Activated naive CD4-positive, alpha-beta T cell treated with Interleukin-2 at 50 U/mL for 16 hours (primary cell): ENCODE results near the gene CYBA.

Experiments
- DNase-seq: peaks from one replicate; pipeline ENCODE4 v3.0.0-alpha.2; 2020

The CYBA gene

DNA sequence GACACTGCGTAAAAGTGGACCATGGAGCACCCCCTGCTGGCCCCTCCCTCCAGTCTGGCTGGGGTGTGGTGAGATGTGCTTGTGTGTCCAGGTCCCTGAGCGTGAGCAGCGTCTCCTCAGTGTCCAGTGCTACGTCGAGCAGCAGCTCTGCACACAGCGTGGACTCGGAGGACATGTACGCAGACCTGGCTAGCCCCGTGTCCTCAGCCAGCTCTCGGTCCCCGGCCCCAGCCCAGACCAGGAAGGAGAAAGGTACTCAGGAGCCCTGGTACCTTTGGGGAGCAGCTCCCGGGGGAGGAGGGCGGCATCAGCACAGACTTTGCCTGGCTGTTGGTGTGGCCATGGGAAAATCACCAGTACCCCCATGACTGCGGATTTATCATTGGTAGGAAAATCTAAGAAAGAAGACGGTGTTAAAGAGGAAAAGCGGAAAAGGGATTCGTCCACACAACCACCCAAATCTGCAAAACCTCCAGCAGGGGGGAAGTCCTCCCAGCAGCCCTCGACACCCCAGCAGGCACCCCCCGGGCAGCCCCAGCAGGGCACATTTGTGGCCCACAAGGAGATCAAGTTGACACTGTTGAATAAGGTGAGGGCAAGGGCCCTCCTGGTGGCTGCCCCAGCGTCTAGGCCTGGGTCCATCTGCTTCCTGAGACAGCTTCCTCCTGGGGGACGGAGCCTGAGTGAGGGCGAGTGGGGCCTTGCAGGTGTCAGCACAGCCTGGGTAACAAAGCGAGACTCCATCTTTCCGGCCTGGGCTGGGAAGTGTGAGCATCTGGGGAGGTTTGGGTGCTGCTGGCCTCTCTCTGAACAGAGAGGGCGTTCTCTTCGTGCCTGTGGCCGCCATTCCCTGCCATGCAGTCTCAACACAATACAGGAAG lies 23.1 kb downstream of the CYBA start:
- no peak for DNase-seq

DNA sequence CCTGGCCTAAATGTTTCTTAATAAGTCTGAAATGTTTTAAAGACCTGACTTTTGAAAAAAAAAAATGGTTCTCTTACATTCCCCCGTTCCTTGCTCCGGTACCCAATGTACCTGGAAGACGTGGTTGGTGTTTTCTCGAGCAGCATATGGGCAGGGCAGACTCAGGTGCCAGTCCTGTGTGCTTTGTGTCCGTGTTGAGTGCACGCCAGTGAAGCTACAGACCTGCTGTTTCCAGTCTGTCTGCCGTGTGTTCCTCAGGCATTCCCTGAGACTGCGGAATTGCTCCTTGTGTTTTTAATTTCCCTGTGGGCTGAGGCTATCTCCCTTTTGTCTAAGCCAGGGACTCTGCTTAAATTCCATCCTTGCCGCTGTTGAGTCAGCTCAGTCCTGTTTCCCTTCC lies 24.2 kb downstream of the CYBA start:
- DNase-seq: no peak

DNA sequence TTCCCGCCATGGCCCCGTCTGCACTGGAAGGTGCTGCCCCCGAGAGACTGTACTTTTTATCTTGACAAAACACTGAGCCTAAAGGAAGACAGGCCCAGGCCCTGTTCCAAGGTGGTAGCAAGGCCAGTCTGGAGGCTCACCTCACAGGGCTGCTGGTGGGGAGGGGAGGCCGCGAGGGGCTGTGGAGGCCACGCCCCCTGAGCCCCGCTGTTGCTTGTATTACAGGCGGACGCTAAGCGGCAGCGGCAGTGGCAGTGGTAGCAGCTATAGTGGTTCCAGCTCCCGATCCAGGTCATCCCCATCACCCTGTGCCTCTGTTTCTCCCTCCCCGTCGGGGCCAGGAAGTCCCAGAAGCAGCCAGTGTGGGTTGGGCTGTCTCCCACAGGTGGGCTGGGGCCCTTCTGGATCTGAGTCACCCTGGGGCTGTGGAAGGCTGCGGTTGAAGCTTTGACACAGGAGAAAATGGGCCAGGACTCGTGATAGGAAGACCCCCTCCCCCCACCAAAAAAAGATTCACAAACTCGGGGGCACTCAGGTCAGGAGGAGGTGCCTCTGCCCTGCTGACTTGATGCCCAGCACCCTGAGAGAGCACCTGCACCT lies 25.8 kb downstream of the CYBA start:
- DNase-seq: peak; percentile 32

DNA sequence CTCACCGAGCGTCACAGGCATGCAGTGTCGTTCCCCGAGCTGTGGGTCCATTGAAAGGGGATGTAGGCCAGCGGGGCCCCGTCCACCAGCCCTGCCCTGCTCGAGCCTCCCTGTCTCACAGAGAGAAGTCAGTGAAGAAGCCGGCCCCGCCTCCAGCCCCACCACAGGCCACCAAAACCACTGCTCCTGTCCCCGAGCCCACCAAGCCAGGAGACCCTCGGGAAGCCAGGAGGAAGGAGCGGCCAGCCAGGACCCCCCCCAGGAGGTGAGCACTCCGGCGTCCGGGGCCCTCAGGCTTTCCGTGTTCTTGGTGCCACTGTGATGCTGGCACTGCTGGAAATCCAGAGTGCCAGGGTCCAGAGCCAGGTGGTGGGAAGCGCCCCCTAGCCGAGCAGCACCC lies 26.4 kb downstream of the CYBA start:
- DNase-seq: no peak

DNA sequence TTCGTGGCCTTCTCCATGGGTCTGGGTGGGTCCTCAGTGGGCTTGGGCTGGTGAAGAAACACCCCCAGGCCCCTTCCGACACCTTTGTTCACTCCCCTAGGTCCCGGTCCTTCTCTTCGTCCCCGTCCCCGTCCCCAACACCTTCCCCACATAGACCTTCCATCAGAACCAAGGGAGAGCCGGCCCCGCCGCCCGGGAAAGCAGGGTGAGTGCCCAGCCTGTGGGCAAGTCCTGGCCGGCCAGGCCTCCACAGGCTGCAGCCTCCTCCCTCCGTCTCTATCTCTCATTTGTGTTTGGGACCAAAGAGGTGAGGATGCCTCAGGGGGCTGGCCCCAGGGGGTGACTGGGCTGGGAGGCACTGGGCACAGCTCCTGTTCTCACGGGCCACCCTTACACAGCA lies 27.0 kb downstream of the CYBA start:
- no peak for DNase-seq

DNA sequence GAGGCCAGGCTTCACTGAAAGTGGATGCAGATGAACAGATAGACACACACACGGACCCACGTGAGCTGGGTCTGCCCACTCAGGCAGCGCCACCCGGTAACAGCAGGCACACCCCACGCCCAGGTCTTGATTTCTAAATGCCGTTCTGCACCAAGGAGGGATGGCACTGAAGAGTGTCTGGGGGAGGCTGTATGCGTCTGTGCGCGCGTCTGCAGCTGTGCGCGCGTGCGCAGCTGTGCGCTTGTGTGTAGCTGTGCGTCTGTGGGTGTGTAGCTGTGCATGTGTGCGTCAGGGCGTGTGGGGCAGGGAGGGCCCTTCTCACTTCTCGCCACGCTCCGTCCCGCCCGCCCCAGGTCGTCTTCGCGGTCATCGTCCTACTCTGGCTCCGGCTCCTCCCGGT lies 28.0 kb downstream of the CYBA start:
- no peak for DNase-seq

DNA sequence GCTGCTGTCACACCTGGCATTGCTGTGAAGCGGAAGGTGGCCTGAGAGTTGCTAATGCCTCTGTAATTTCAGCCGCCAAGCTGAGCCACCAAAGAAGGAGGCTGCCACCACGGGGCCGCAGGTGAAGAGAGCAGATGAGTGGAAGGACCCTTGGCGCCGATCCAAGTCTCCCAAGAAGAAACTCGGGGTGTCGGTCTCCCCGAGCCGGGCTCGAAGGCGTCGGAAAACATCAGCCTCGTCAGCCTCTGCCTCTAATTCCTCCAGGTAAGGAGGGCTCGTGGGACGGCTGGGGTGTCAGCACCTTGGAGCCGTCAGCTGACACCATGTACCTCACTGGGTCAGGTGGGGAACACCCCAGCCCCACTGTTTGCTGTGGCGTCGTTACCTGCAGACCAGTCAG lies 28.7 kb downstream of the CYBA start:
- no peak for DNase-seq

DNA sequence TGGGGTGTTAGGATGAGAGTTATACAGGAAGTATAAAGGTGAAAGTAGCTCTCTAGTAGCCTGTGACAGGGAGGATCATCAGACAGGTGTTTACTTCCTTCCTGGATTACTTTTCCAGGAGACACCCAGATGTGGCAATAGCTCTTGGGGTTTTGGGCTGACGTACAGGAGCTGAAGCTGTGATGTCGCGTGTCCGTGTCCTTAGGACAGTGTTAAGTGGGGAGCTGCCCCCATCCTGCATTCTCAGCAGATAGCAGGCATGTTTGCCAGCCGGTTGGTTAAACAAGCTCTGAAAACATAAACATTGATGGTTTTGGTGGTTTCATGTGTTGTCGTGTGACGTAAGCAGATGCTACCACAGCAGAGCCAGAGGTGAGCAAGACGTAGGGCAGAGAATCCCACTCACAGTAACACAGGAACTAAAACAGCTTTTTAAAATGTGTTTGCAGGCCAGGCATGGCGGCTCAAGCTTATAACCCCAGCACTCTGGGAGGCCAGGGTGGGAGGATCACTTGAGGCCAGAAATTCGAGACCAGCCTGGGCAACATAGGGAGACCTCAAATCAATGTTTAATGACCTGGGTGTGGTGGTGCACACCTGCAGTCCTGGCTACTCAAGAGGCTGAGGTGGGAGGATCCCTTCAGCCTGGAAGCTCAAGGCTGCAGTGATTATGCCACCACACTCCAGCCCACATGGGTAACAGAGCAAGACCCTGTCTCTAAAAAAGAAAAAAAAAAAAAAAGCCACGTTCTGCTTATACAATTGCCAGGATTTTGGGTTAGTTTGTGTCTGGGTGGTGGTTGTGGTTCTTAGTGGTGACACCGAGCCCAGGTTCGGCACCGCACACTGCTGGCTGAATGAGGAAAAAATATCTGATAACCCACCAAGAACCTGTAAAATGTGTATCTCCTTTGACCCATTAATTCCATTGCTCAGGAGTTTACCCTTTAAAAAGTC lies 30.7 kb downstream of the CYBA start:
- DNase-seq: peak; percentile 64

DNA sequence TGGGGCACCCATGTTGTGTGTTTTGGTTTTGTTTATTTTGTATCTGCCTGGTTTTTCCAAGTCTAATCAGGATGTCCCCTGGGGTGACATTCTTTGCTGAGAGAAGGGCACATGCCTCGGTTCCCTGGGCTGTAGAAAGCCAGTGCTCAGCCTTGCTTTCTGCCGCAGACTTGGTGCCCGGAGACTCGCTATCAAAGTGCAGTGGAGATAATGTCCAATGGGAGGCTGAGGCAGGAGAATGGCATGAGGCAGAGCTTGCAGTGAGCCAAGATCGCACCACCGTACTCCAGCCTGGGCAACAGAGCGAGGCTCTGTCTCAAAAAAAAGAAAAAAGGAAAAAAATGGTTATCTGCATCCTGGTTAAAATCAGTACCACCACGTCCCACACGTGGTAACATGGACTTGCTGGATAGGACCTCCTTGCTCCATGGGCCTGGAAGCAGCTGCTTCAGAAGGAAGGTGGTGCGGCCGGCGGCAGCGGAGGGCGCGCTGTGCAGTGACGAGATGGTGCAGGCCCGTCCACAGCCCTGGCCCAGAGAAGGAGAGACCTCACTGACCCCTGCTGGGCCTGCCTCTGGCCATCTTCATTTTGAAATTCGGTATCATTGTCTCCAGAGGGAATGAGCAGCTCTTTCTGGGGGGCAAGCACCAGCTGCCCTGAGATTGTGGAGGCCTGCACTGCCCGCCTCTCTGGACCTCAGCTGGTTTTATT lies 31.7 kb downstream of the CYBA start:
- no peak for DNase-seq

DNA sequence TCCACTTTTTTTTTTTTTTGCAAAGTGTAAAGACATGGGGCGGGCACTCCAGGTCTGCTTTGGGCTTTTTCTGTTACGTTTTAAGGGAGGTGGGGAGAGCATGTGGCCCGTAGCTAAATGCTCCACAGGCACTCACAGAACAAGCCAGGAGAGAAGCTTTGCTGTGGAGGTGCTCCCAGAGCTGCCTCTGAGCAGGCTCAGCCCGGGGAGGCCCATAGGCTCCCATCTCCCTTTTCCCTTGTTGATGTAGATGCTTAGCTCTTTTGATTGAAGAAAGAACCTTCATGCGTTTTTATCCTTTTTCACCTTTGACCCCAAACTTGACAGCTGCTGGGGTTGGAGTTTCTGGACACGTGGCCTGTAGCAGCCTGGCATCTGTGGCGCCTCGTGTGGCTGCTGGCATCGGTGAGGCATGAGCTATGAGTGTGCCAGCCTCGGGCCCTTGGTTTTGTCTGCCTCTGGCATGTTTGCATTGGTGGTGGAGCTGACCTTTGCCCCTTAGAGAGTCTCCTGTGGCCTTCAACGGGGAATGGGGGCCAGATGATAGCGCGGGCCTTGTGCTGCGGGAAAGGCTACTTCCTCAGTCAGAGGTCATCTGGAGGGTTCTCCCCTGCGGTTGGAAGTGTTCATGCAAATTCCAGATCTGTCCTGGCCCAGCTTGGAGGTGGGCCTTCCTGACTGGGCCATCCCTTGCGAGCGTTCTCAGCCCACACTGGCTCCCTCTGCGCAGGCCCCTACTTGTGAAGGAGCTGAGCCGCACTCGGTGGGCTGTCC lies 32.5 kb downstream of the CYBA start:
- no peak for DNase-seq

DNA sequence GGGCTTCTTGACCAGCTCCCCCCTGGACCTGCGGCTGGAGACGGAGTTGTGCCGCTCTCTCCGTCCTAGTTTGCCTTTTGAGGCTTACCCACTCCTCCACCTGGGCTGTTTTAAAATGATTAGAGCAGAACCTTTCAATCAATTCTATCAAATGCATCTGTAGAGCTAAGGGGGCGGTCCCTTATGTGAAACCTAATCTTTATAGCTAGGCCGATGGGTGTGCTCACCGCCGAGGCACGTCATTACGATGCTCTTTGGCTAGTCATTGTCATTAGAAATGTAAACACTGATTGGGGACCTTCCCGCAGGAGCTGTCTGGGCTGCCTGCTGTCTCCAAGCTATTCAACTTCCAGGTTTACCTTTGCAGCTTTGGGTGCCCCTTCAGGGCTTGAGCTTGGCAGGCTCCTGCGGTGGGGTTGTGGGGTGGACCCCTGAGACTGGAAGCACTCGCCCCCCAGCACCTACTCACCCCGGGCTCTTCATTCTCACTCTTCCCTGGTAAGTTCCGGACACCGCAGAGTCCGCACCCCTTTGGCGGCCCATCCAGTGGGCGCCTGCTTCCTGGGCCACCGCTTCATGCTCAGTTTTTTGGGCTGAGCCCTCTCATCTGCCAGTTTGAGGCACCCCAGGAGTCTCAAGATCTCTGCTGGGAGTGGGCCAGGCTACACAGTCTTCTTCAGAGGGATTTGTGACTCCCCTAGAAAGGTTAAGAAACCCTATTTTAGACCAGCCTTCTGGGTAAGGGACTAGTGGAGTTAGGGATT lies 33.4 kb downstream of the CYBA start:
- no peak for DNase-seq

DNA sequence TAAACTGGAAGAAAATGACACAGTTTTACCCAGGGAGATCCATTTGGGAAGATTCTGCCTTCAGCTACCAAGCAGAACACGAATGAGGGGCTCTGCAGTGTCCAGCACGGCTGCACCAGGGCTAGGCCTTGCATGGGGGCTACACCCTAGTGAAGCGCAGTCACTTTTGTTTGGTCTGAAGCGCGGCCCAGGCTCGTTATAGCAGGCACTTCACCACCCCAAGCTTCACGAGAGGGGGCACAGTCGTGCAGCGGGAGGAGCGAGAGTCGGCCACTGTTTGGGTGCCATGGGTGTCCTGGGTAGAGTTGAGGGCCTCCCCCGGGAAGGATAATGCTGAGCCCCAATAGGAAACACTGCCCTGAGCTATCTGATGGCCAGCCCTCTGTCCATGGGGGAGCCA lies 34.1 kb downstream of the CYBA start:
- no peak for DNase-seq

DNA sequence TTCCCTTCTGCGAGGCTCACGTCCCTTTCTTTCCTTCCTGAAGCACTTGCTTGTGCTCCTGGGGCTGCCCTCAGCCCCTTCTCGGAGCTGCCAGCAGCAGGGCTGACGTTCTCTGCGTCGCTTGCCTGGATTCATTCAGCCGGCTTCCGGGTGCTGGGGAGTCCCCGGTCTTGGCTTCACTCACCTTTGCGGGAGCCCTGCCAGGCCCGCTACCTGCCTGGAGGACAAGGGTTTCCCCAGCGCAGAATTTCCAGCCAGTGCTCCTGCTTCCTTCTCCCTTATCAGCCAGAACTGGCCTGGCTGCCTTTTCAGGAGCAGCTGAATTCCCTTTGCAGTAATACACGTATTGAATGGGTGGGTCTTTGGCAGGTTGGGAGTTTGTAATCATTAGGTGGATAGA lies 34.5 kb downstream of the CYBA start:
- DNase-seq: no peak

DNA sequence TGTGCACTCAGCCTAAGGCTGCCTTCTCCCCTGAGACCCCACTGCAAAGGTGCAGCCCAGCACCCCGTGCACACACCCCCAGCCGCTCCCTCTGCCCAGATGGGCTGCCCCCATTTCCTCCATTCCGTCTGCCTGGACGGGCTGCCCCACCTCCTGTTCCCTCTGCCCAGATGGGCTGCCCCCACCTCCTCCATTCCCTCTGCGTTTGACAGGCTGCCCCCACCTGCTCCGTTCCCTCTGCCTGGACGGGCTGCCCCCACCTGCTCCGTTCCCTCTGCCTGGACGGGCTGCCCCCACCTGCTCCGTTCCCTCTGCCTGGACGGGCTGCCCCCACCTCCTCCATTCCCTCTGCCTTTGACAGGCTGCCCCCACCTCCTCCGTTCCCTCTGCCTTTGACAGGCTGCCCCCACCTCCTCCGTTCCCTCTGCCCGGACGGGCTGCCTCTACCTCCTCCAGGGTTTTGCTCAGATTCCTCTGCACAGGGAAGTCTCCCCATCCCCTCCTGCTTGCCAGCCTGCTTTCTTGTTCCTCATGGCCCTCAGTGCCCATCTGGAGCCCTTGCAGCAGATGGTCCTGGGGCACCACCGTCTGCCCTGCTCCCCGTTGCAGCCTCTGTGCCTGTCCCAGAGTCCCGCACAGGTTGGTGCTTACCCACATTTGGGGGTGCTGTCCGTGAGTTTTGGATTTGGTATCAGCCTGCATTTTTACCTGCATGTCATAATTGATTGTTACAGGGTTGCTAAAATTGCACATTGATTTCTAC lies 35.9 kb downstream of the CYBA start:
- no peak for DNase-seq

DNA sequence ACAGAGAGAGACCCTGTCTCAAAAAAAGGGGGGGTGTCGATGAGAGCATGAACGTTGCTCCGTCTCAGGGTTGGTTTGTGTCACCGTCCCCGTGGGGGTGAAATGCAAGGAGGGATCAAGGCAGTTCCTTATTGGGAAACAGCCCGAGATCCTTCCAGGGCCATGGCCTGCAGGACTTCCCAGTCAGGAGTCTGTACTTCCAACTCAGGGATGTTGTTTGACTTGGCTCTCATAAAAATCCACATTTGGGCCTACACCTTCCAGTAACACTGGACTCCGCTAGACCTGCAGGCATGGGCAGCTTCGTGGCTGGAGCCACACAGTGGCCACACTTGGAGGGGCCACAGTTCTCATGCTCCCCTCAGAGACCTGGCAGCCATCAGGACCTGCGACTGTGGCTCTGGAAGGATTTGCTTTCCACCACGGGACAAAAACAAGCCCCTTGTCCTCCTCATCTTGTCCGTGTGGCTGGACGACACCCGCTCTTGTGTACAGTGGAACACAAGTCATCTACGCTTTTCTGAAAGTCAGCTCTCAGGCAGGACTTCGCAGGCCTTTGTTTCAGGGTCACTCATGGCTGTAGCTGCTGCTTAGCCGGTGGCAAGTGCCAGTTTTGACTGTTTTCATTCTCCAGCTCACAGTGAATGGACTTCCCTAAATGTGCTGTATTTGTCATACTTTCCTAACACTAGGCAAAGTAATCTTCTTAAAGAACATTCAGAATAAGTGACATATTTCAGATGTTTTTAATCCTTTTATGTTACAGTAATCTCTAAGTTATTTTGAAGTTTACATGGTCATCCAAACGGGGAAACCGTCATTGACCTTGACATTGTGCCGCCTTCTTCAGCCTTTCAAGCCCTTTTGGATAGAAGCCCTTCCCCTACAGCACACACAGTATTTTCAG lies 36.7 kb downstream of the CYBA start:
- no peak for DNase-seq

DNA sequence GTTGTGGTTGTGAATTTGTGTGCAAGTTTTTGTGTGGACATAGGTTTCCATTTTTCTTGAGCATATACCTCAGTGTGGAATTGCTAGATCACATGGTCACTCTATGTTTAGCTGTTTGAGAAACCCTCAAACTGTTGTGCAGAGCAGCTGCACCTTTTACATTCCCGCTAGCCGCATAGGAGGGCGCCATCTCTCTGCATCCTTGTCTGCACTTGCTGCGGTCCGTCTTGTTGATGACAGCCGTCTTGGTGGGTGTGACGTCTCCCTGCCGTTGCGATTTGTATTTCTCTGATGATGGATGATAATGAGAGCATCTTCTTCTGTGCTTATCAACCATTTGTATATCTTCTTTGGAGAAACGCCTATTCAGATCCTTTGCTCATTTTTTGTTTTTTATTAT lies 37.6 kb downstream of the CYBA start:
- no peak for DNase-seq

DNA sequence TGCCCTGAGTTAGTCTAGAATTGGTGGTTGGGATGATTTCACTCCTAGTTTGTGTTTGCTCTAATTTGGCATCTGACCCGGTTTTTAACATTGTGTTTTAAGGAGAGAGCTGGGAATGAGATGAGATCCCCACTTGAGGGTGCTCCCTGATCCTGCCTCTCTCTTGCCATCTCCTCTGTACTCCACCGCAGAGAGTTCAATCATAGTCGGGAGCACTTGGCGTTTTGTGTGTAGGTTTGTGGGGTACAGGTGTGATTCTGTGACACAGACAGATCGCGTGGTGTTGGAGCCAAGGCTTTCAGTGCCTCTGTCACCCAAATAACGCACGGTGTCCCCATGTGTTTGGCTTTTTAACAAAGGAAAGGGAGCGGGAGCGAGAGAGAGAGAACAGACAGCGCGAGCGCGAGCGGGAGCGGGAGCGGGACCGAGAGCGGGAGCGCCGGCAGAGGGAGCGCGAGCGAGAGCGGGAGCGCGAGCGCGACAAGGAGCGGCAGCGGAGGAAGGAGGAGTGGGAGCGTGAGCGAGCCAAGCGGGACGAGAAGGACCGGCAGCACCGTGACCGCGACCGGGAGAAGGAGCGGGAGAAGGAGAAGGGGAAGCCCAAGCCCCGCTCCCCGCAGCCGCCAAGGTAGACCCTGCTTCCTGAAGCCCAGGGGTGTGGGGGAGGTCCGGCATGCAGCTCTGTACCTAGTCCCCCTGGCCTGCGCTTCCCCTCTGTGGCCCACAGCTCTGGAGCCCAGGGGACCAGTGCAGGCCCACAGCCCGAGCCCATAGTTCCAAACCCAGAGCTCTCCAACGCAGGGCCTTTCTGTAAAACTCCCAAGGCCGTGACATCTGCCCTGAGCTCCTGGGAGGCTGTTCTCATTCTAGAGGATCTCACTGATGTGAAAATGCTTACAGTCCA lies 39.7 kb downstream of the CYBA start:
- no peak for DNase-seq

DNA sequence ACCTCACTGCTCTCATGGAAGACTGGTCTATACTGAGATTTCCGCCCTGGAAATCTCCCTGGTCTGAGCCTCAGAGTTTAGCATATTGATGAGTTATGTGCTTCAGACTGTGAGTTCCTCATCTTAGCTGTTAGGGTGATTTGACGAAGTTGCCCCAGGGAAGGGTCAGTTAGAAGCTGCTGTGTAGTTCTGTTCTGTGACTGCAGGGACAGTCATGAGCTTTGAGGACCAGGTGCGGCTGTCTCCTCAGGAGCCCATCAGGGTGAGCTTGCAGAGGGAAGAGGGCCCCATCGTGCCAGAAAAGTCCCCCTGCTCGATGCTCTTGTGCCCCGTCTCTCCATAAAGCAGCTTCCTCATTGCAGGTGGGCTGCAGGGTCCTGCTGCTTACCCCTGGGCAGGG lies 40.8 kb downstream of the CYBA start:
- no peak for DNase-seq
